B cell (primary cell): ENCODE data around the gene C5AR1. TPM values are rescaled to one million over a fixed set of nuclear protein-coding genes. Genes with fewer than 3 reads are reported as not detected.

Source experiments
- ATAC-seq: fragments of 200-7000 bp; cut with Tn5 transposase; one replicate; pipeline ENCODE4 v1.10.0; 2021; ENCODE audit warnings: low read depth, mild to moderate bottlenecking, moderate number of reproducible peaks, moderate library complexity
- CTCF ChIA-PET: fragments of 350-600 bp; sonication (Branson Sonifier 250); formaldehyde crosslinking; loops from one replicate; lab custom pipeline; 2021; ENCODE audit warnings: antibody characterized with exemption, inconsistent platforms; lab: Charles Lee
- POLR2A ChIA-PET: fragments of 350-600 bp; sonication (Branson Sonifier 250); formaldehyde crosslinking; loops from one replicate; lab custom pipeline; 2021; ENCODE audit warnings: antibody characterized with exemption; lab: Charles Lee
- DNase-seq: peaks from one replicate; pipeline ENCODE4 v3.0.0; 2013
- H2AFZ ChIP-seq: 2 replicates; pipeline ENCODE4 v1.6.1; 2012; ENCODE audit warnings: mild to moderate bottlenecking, low read depth, low read length; ENCODE audit not compliant: insufficient read depth, poor library complexity, severe bottlenecking
- H3K27ac ChIP-seq, 2 donors: 1 replicate in 1 of 2; 2 replicates in 1 of 2; pipeline ENCODE4 v1.5.1; 2012 to 2013; ENCODE audit warnings: low read length in 2 of 2, mild to moderate bottlenecking in 2 of 2, moderate library complexity in 1 of 2
- H3K27me3 ChIP-seq, 4 experiments: fragments of 200-600 bp in 1 of 4; sonication (generic) in 1 of 4; replicated peaks in 1 of 4; 1 replicate in 2 of 4; 2 replicates in 2 of 4; pipeline versions ENCODE4 v1.6.1 to v1.7.0; 2013 to 2016; ENCODE audit warnings: low read length in 3 of 4, mild to moderate bottlenecking in 2 of 4, mixed read lengths in 1 of 4, moderate library complexity in 1 of 4; ENCODE audit not compliant: insufficient read depth in 4 of 4, control insufficient read depth in 3 of 4; ENCODE audit errors: control extremely low read depth in 1 of 4
- H3K36me3 ChIP-seq, 2 experiments: replicated peaks in 1 of 2; 1 replicate in 1 of 2; 2 replicates in 1 of 2; pipeline versions ENCODE4 v1.6.1 to v1.7.1; 2013; ENCODE audit warnings: low read length in 1 of 2; ENCODE audit not compliant: insufficient read depth in 2 of 2, control insufficient read depth in 1 of 2; ENCODE audit errors: control extremely low read depth in 1 of 2, extremely low read depth in 1 of 2
- H3K4me1 ChIP-seq, 2 donors: fragments of 200-600 bp in 1 of 2; sonication (generic) in 1 of 2; 1 replicate in 1 of 2; 2 replicates in 1 of 2; pipeline versions ENCODE4 v1.5.1 to v1.6.1; 2013 to 2017; ENCODE audit warnings: low read length in 2 of 2; ENCODE audit not compliant: control insufficient read depth in 2 of 2, insufficient read depth in 2 of 2
- H3K4me2 ChIP-seq: replicated peaks from 2 replicates; pipeline ENCODE3; 2012; ENCODE audit warnings: mild to moderate bottlenecking, low read depth, low read length; ENCODE audit not compliant: poor library complexity, severe bottlenecking
- H3K4me3 ChIP-seq, 5 experiments: fragments of 200-600 bp in 1 of 5; sonication (generic) in 1 of 5; 1 replicate in 3 of 5; 2 replicates in 2 of 5; pipeline versions ENCODE4 v1.5.1 to v1.7.0; 2011 to 2016; ENCODE audit warnings: low read length in 4 of 5, mild to moderate bottlenecking in 4 of 5, low read depth in 2 of 5, control low read depth in 1 of 5, moderate library complexity in 1 of 5; ENCODE audit not compliant: insufficient read depth in 1 of 5; ENCODE audit errors: control extremely low read depth in 1 of 5, extremely low read depth in 1 of 5
- H3K79me2 ChIP-seq: fragments of 200-600 bp; sonication (generic); one replicate; pipeline ENCODE4 v1.6.0; 2016; ENCODE audit warnings: low read length; ENCODE audit not compliant: control insufficient read depth, insufficient read depth
- H3K9ac ChIP-seq: fragments of 200-600 bp; sonication (generic); 2 replicates; pipeline ENCODE4 v1.6.1; 2017; ENCODE audit warnings: mild to moderate bottlenecking, low read length, moderate library complexity
- H3K9me3 ChIP-seq, 3 donors: one replicate each; pipeline versions ENCODE4 v1.6.1 to v1.7.1; 2013; ENCODE audit warnings: low read length in 2 of 3; ENCODE audit not compliant: control insufficient read depth in 2 of 3, insufficient read depth in 1 of 3; ENCODE audit errors: control extremely low read depth in 1 of 3
- H4K20me1 ChIP-seq: 2 replicates; pipeline ENCODE4 v1.6.0; 2012; ENCODE audit warnings: mild to moderate bottlenecking, low read length; ENCODE audit not compliant: insufficient read depth, control insufficient read depth, poor library complexity, severe bottlenecking
- H3K27ac Mint-ChIP-seq: one replicate; pipeline ENCODE4 v1.8.0; 2021; ENCODE audit warnings: mixed read lengths
- H3K27me3 Mint-ChIP-seq: one replicate; pipeline ENCODE4 v1.8.0; 2021; ENCODE audit warnings: mixed read lengths
- H3K4me1 Mint-ChIP-seq: one replicate; pipeline ENCODE4 v1.8.0; 2021; ENCODE audit warnings: mixed read lengths
- H3K4me3 Mint-ChIP-seq: one replicate; pipeline ENCODE4 v1.8.0; 2021; ENCODE audit warnings: mixed read lengths
- H3K9me3 Mint-ChIP-seq: one replicate; pipeline ENCODE4 v1.8.0; 2022; ENCODE audit warnings: mixed read lengths; ENCODE audit not compliant: insufficient read depth
- CTCF ChIP-seq: fragments of 200-600 bp; IDR thresholded peaks from one replicate; pipeline ENCODE4 v1.8.0; 2022; ENCODE audit warnings: antibody characterized with exemption, mild to moderate bottlenecking
- EZH2 ChIP-seq: IDR thresholded peaks from 2 replicates; pipeline ENCODE4 v1.6.1; 2012; ENCODE audit warnings: borderline replicate concordance, low read depth, mild to moderate bottlenecking, moderate library complexity, low read length; ENCODE audit not compliant: insufficient read depth, poor library complexity, severe bottlenecking
- WGBS: methylation state at CpG from one replicate; pipeline ENCODE4 v1.1.5; 2013; ENCODE audit warnings: missing lambda C conversion rate; ENCODE audit not compliant: insufficient coverage; 5-methylcytosine and 5-hydroxymethylcytosine counted together
- intact Hi-C: fragments of 100-400 bp; cut with micrococcal nuclease; formaldehyde crosslinking; loops from one replicate; pipeline ENCODE4 v1.10.0; 2022
- polyA plus RNA-seq: library from polyadenylated mRNA; depleted of rRNA; stranded (reverse); fragments of >200 nt; gene quantifications from 2 replicates; pipeline ENCODE4 v1.2.3, GENCODE V29; 2012
- total RNA-seq, 2 donors: library from RNA; stranded (reverse); fragments of 120-200 nt in 1 of 2; gene quantifications; 1 replicate in 1 of 2; 2 replicates in 1 of 2; pipeline versions ENCODE4 v1.2.3 to v1.2.4, GENCODE V29; 2013 to 2022

The C5AR1 gene
- total and polyA plus RNA-seq, 2 donors (not counting 1 experiment from before 2014, with no cell fraction given): 4.1 to 4.9 TPM

- H3K4me1 Mint-ChIP-seq: peaks cover 10% of the 10 kb centered on the region
- Histone ChIP-seq H3K27ac (no peak overlapping the region), H3K4me2 (no peak overlapping the region), H3K4me1 (peaks cover 5 to 9% of the 10 kb centered on the region in 2 donors), H3K9me3 (no peaks in the 10 kb centered on the region), H4K20me1 (peaks cover 4% of the 10 kb centered on the region), H3K36me3 (peaks cover 0 to 37% of the 10 kb centered on the region in 2 experiments), H3K9ac (no peak overlapping the region), H2AFZ (no peak overlapping the region), H3K4me3 (no peak overlapping the region), H3K27me3 (no peaks in the 10 kb centered on the region), H3K79me2 (no peaks in the 10 kb centered on the region)
- no peak for ATAC-seq
- no peak overlapping the region for H3K4me3 Mint-ChIP-seq
- ChIA-PET CTCF (no interaction called here), POLR2A (no interaction called here)
- H3K27me3 Mint-ChIP-seq: no peaks in the 10 kb centered on the region
- 100% methylated on average over 1 of the region's 6 CpGs for WGBS
- no peak for DNase-seq
- no peak overlapping the region for H3K27ac Mint-ChIP-seq
- intact Hi-C loops: no loop called here
- TF ChIP-seq EZH2 (no peak), CTCF (no peak)
- H3K9me3 Mint-ChIP-seq: no peaks in the 10 kb centered on the region
Measured at GRCh38 chr19:47268028-47268427, 41.6 kb upstream of the C5AR1 start.

- TF ChIP-seq EZH2 (no peak), CTCF (no peak)
- Mint-ChIP-seq H3K4me1 (peaks cover 14% of the 10 kb centered on the region), H3K27ac (no peak overlapping the region), H3K27me3 (no peaks in the 10 kb centered on the region), H3K9me3 (no peaks in the 10 kb centered on the region), H3K4me3 (no peak overlapping the region)
- Histone ChIP-seq H3K9me3 (no peaks in the 10 kb centered on the region), H3K27ac (no peak overlapping the region), H3K9ac (no peak overlapping the region), H3K36me3 (peaks cover 0 to 33% of the 10 kb centered on the region in 2 experiments), H3K27me3 (no peaks in the 10 kb centered on the region), H3K4me2 (no peak overlapping the region), H4K20me1 (peaks cover 4% of the 10 kb centered on the region), H2AFZ (no peak overlapping the region), H3K4me1 (peaks cover 5 to 11% of the 10 kb centered on the region in 2 donors), H3K4me3 (no peak overlapping the region), H3K79me2 (no peaks in the 10 kb centered on the region)
- POLR2A ChIA-PET: no interaction called here
- CTCF ChIA-PET: interaction anchor here (0.8 kb wide), 1 partner anchor 26 kb away, joined by 3 read pairs; no protein-coding TSS in a partner anchor
- ATAC-seq: no peak
- DNase-seq: no peak
- 97% methylated on average over 7 of the region's 7 CpGs for WGBS
- intact Hi-C loops: no loop called here
Measured at GRCh38 chr19:47269596-47269995, 40.1 kb upstream of the C5AR1 start.
